K562 (cell line): Measurements from ENCODE around the gene CENPA. TPM values are rescaled to one million over a fixed set of nuclear protein-coding genes. Genes with fewer than 3 reads are reported as not detected.

ENCODE experiments used
- BHLHE40 ChIP-seq: IDR thresholded peaks from 2 replicates; pipeline ENCODE4 v1.6.1; 2011; ENCODE audit warnings: low read length, improper control_type of control experiment
- BRD4 ChIP-seq: fragments of 200-600 bp; sonication (generic); IDR thresholded peaks from 2 replicates; pipeline ENCODE4 v1.6.1; 2017; ENCODE audit warnings: inconsistent platforms
- CREB5 ChIP-seq: fragments of 250-450 bp; sonication (Bioruptor Pico); IDR thresholded peaks from 2 replicates; pipeline ENCODE4 v1.5.0; 2020; ENCODE audit warnings: mild to moderate bottlenecking
- DPF2 ChIP-seq: fragments of 450-650 bp; IDR thresholded peaks from 2 replicates; pipeline ENCODE4 v1.6.1; 2016
- E2F3 ChIP-seq: fragments of 250-450 bp; sonication (Bioruptor Pico); IDR thresholded peaks from 2 replicates; pipeline ENCODE4 v1.4.0; 2020; ENCODE audit warnings: mild to moderate bottlenecking
- FOS ChIP-seq: IDR thresholded peaks from 3 replicates; pipeline ENCODE4 v1.6.1; 2011; ENCODE audit not compliant: insufficient read length; ENCODE audit errors: extremely low read depth
- GATAD2B ChIP-seq: fragments of 450-650 bp; IDR thresholded peaks from 2 replicates; pipeline ENCODE4 v1.6.1; 2017; ENCODE audit warnings: mild to moderate bottlenecking, borderline replicate concordance
- GTF2F1 ChIP-seq: IDR thresholded peaks from 2 replicates; pipeline ENCODE4 v1.6.1; 2011; ENCODE audit warnings: low read depth, low read length, improper control_type of control experiment
- HNRNPLL ChIP-seq: fragments of 200-400 bp; formaldehyde crosslinking; IDR thresholded peaks from 2 replicates; pipeline ENCODE4 v1.6.1; 2017; ENCODE audit warnings: low read length, low read depth, mild to moderate bottlenecking; ENCODE audit not compliant: poor library complexity, severe bottlenecking
- ILF3 ChIP-seq: fragments of 450-650 bp; IDR thresholded peaks from 2 replicates; pipeline ENCODE4 v1.6.1; 2018; ENCODE audit warnings: antibody characterized with exemption, mild to moderate bottlenecking, moderate library complexity, borderline replicate concordance
- KAT7 ChIP-seq: sonication (generic); formaldehyde crosslinking; IDR thresholded peaks from 2 replicates; pipeline ENCODE4 v1.8.0; 2022; ENCODE audit warnings: missing genetic modification reagents, mild to moderate bottlenecking, borderline replicate concordance
- MXI1 ChIP-seq: IDR thresholded peaks from 2 replicates; pipeline ENCODE4 v1.6.1; 2011; ENCODE audit warnings: low read depth, mild to moderate bottlenecking, improper control_type of control experiment, low read length
- NFIC ChIP-seq: fragments of 450-650 bp; IDR thresholded peaks from 2 replicates; pipeline ENCODE4 v1.6.1; 2017; ENCODE audit warnings: mild to moderate bottlenecking, inconsistent platforms
- NR2C1 ChIP-seq, 2 experiments: fragments of 450-650 bp; IDR thresholded peaks; 2 replicates each; pipeline ENCODE4 v1.6.1; 2017; ENCODE audit warnings: mild to moderate bottlenecking in 2 of 2, antibody characterized with exemption in 1 of 2, inconsistent platforms in 1 of 2, missing compliant biosample characterization in 1 of 2, missing genetic modification characterization in 1 of 2
- RBM25 ChIP-seq: fragments of 200-400 bp; formaldehyde crosslinking; IDR thresholded peaks from 2 replicates; pipeline ENCODE4 v1.6.1; 2018; ENCODE audit warnings: low read length, low read depth, moderate library complexity; ENCODE audit not compliant: severe bottlenecking
- RNF219 ChIP-seq: fragments of 250-450 bp; sonication (Bioruptor Pico); IDR thresholded peaks from 2 replicates; pipeline ENCODE4 v1.5.0; 2022; ENCODE audit warnings: mild to moderate bottlenecking
- SIN3B ChIP-seq: fragments of 450-650 bp; IDR thresholded peaks from 2 replicates; pipeline ENCODE4 v1.6.1; 2017; ENCODE audit warnings: low read depth, mild to moderate bottlenecking, moderate library complexity
- SMC3 ChIP-seq: conservative IDR thresholded peaks from 2 replicates; pipeline ENCODE4 v1.6.1; 2011; ENCODE audit warnings: low read depth, low read length, improper control_type of control experiment; ENCODE audit not compliant: insufficient read depth
- TBP ChIP-seq: optimal IDR thresholded peaks from 2 replicates; pipeline ENCODE3; 2011; ENCODE audit warnings: low read depth, low read length, improper control_type of control experiment
- THRB ChIP-seq: fragments of 450-650 bp; formaldehyde crosslinking; conservative IDR thresholded peaks from 2 replicates; pipeline ENCODE4 v1.4.0; 2022; ENCODE audit warnings: mild to moderate bottlenecking, missing genetic modification characterization
- YY1 ChIP-seq, 3 experiments: IDR thresholded peaks; 2 replicates each; pipeline ENCODE4 v1.6.1; 2011; ENCODE audit warnings: low read length in 2 of 3, mild to moderate bottlenecking in 2 of 3, moderate library complexity in 2 of 3, borderline replicate concordance in 1 of 3, control low read depth in 1 of 3, low read depth in 1 of 3; ENCODE audit not compliant: insufficient read depth in 3 of 3, insufficient replicate concordance in 2 of 3, control insufficient read depth in 1 of 3, insufficient read length in 1 of 3; ENCODE audit errors: extremely low read depth in 1 of 3
- ZNF75A ChIP-seq: fragments of 450-650 bp; formaldehyde crosslinking; IDR thresholded peaks from 2 replicates; pipeline ENCODE4 v1.4.0; 2020; ENCODE audit warnings: mild to moderate bottlenecking
- ZNF764 ChIP-seq: fragments of 250-450 bp; sonication (Bioruptor Pico); IDR thresholded peaks from 2 replicates; pipeline ENCODE4 v1.4.0; 2020; ENCODE audit warnings: low read depth, mild to moderate bottlenecking, moderate library complexity
- polyA plus RNA-seq, 8 experiments: library from polyadenylated mRNA; depleted of rRNA in 4 of 8; stranded (reverse) in 5 of 8; unstranded in 3 of 8; fragments of >200 nt; fragmentation: Nextera tagmentation in 2 of 8; fragmentation: Illumina TruSeq in 1 of 8; extraction: Ambion mirVana in 2 of 8; extraction: Trizol in 1 of 8; gene quantifications; 2 replicates each; pipeline versions ENCODE4 v1.2.1 to v1.2.3, GENCODE V29; 2011 to 2014; ENCODE audit warnings: inconsistent platforms in 1 of 8, missing spikeins in 1 of 8
- total RNA-seq, 7 experiments: library from RNA; depleted of rRNA in 6 of 7; stranded (reverse); fragments of >200 nt in 6 of 7; fragmentation: Illumina TruSeq in 2 of 7; extraction: Trizol in 2 of 7; gene quantifications; 2 replicates each; pipeline versions ENCODE4 v1.2.1 to v1.2.3, GENCODE V29; 2011 to 2021; ENCODE audit warnings: low replicate concordance in 1 of 7

The CENPA gene
- total and polyA plus RNA-seq, 9 of the 15 experiments (the other 6 are each of a cell fraction or from before 2014, with no cell fraction given) = 11.3 to 61.7 (median 44.7) TPM

- TF ChIP-seq YY1 (IDR thresholded peaks at IDR 0.05; ENCODE audit: borderline replicate concordance in 1 of 3, control insufficient read depth in 1 of 3, extremely low read depth in 1 of 3, insufficient read depth in 3 of 3, insufficient read length in 1 of 3, insufficient replicate concordance in 2 of 3, low read depth in 1 of 3, low read length in 2 of 3) = peak in 1 of 3 experiments; percentile 29
- TF ChIP-seq SIN3B = 0 out of 2 replicates have a peak, but pooled peaks have one; percentile 36
- TF ChIP-seq KAT7 = peak; percentile 85; the same call in 1 of the 2 replicates
- no peak for TF ChIP-seq NFIC
- peak; percentile 42; the same call in 1 of the 2 replicates for TF ChIP-seq BHLHE40
- 0 out of 2 replicates have a peak, but pooled peaks have one; percentile 42 for TF ChIP-seq ILF3
- TF ChIP-seq FOS = peak; percentile 99
- TF ChIP-seq ZNF764 = no peak
- TF ChIP-seq GATAD2B = peak; percentile 86
- peak; percentile 57; the same call in 1 of the 2 replicates for TF ChIP-seq RNF219
- TF ChIP-seq BRD4 = no peak
- TF ChIP-seq ZNF75A (CRISPR knock-in tag) = no peak
- TF ChIP-seq GTF2F1 = peak; percentile 50; the same call in 1 of the 2 replicates
- TF ChIP-seq SMC3 = no peak
- TF ChIP-seq CREB5 = no peak
- TF ChIP-seq THRB (CRISPR knock-in tag) = peak; percentile 56; the same call in 1 of the 2 replicates
- TF ChIP-seq NR2C1 (IDR thresholded peaks at IDR 0.05) = peak; percentile 48; the same call in 1 of the 2 replicates
- TF ChIP-seq NR2C1 (tag; IDR thresholded peaks at IDR 0.05) = peak; percentile 67
- peak; percentile 41 for TF ChIP-seq DPF2
- TF ChIP-seq MXI1 = peak; percentile 53; the same call in 1 of the 2 replicates
- peak; percentile 63; the same call in 1 of the 2 replicates for TF ChIP-seq E2F3 (CRISPR knock-in tag)
- peak; percentile 98 for TF ChIP-seq RBM25
- peak; percentile 83 for TF ChIP-seq TBP
- TF ChIP-seq HNRNPLL = peak; percentile 66
These were observed at the start of gene CENPA (continued) for GRCh38 chr2:26785431-26786206.
